GM23338 (cell line): Measurements from ENCODE around the gene MC2R. TPM values are rescaled to one million over a fixed set of nuclear protein-coding genes. Genes with fewer than 3 reads are reported as not detected.

Source experiments
- ATAC-seq: fragments of 200-7000 bp; cut with Tn5 transposase; 3 replicates; pipeline ENCODE4 v1.9.1; 2020
- DNase-seq: peaks from one replicate; pipeline ENCODE4 v3.0.0-alpha.2; 2015; ENCODE audit warnings: low spot score
- H2AFZ ChIP-seq: fragments of 200-600 bp; sonication (generic); 2 replicates; pipeline ENCODE4 v1.8.0; 2016; ENCODE audit warnings: antibody characterized with exemption, mild to moderate bottlenecking, moderate library complexity
- H3F3A ChIP-seq: fragments of 200-600 bp; sonication (generic); replicated peaks from 2 replicates; pipeline ENCODE4 v1.8.0; 2017; ENCODE audit warnings: antibody characterized with exemption, mixed run types, low read depth
- H3K27ac ChIP-seq: fragments of 200-600 bp; sonication (generic); 2 replicates; pipeline ENCODE4 v1.6.1; 2016; ENCODE audit warnings: low read depth
- H3K27me3 ChIP-seq: fragments of 200-600 bp; sonication (generic); 2 replicates; pipeline ENCODE4 v1.8.0; 2016; ENCODE audit warnings: mild to moderate bottlenecking, mixed run types, moderate library complexity; ENCODE audit not compliant: insufficient read depth
- H3K36me3 ChIP-seq: fragments of 200-600 bp; sonication (generic); 2 replicates; pipeline ENCODE4 v1.8.0; 2016; ENCODE audit warnings: mild to moderate bottlenecking; ENCODE audit not compliant: insufficient read depth
- H3K4me1 ChIP-seq: fragments of 200-600 bp; sonication (generic); 2 replicates; pipeline ENCODE4 v1.8.0; 2016; ENCODE audit warnings: mild to moderate bottlenecking, moderate library complexity; ENCODE audit not compliant: insufficient read depth
- H3K4me2 ChIP-seq: fragments of 200-600 bp; sonication (generic); 2 replicates; pipeline ENCODE4 v1.7.1; 2017; ENCODE audit warnings: mixed run types
- H3K4me3 ChIP-seq: fragments of 200-600 bp; sonication (generic); 2 replicates; pipeline ENCODE4 v1.6.1; 2016; ENCODE audit warnings: mixed run types
- H3K79me2 ChIP-seq: fragments of 200-600 bp; sonication (generic); replicated peaks from 2 replicates; pipeline ENCODE4 v1.8.0; 2017; ENCODE audit warnings: mild to moderate bottlenecking; ENCODE audit not compliant: insufficient read depth
- H3K9me2 ChIP-seq: fragments of 200-600 bp; sonication (generic); 2 replicates; pipeline ENCODE4 v1.8.0; 2017; ENCODE audit not compliant: insufficient read depth
- H4K20me1 ChIP-seq: fragments of 200-600 bp; sonication (generic); replicated peaks from 2 replicates; pipeline ENCODE4 v1.8.0; 2017; ENCODE audit warnings: mild to moderate bottlenecking; ENCODE audit not compliant: insufficient read depth
- H3K27ac Mint-ChIP-seq: 2 replicates; pipeline ENCODE4 v1.8.0; 2020; ENCODE audit warnings: inconsistent platforms, mild to moderate bottlenecking, moderate library complexity, mixed read lengths
- H3K27me3 Mint-ChIP-seq: 3 replicates; pipeline ENCODE4 v1.8.0; 2022; ENCODE audit warnings: low read depth, mild to moderate bottlenecking, moderate library complexity, mixed read lengths, inconsistent platforms; ENCODE audit not compliant: insufficient read depth, poor library complexity
- H3K36me3 Mint-ChIP-seq: 3 replicates; pipeline ENCODE4 v1.8.0; 2021; ENCODE audit warnings: low read depth, mild to moderate bottlenecking, inconsistent platforms, moderate library complexity, mixed read lengths
- H3K4me1 Mint-ChIP-seq: 3 replicates; pipeline ENCODE4 v1.8.0; 2020; ENCODE audit warnings: mild to moderate bottlenecking, inconsistent platforms, mixed read lengths
- H3K4me3 Mint-ChIP-seq: 3 replicates; pipeline ENCODE4 v1.8.0; 2021; ENCODE audit warnings: moderate library complexity, mild to moderate bottlenecking, inconsistent platforms, mixed read lengths
- H3K9me3 Mint-ChIP-seq: 3 replicates; pipeline ENCODE4 v1.8.0; 2020; ENCODE audit warnings: moderate library complexity, mild to moderate bottlenecking, inconsistent platforms, mixed read lengths
- CREB1 ChIP-seq: fragments of 250-450 bp; sonication (Bioruptor Pico); IDR thresholded peaks from 2 replicates; pipeline ENCODE4 v1.5.0; 2020; ENCODE audit warnings: low read depth, mild to moderate bottlenecking, moderate library complexity
- EZH2 ChIP-seq: fragments of 200-600 bp; sonication (generic); IDR thresholded peaks from one replicate; pipeline ENCODE4 v1.8.0; 2017; ENCODE audit warnings: antibody characterized with exemption, mild to moderate bottlenecking, low read depth; ENCODE audit not compliant: unreplicated experiment
- EZH2phosphoT487 ChIP-seq: fragments of 200-600 bp; sonication (generic); IDR thresholded peaks from one replicate; pipeline ENCODE4 v1.8.1; 2018; ENCODE audit warnings: antibody characterized with exemption; ENCODE audit not compliant: unreplicated experiment
- JUNB ChIP-seq: IDR thresholded peaks from one replicate; pipeline ENCODE4 v1.6.1; 2016; ENCODE audit warnings: antibody characterized with exemption; ENCODE audit not compliant: unreplicated experiment
- NANOG ChIP-seq: IDR thresholded peaks from 2 replicates; pipeline ENCODE4 v1.6.1; 2016; ENCODE audit warnings: antibody characterized with exemption, borderline replicate concordance
- POLR2AphosphoS5 ChIP-seq: IDR thresholded peaks from 2 replicates; pipeline ENCODE4 v1.6.1; 2016; ENCODE audit warnings: antibody characterized with exemption, low read depth
- STAT1 ChIP-seq: IDR thresholded peaks from one replicate; pipeline ENCODE4 v1.6.1; 2016; ENCODE audit warnings: antibody characterized with exemption; ENCODE audit not compliant: unreplicated experiment
- ZNF114 ChIP-seq: fragments of 250-450 bp; sonication (Bioruptor Pico); IDR thresholded peaks from 2 replicates; pipeline ENCODE4 v1.5.0; 2020; ENCODE audit warnings: mild to moderate bottlenecking, moderate library complexity
- ZNF331 ChIP-seq: fragments of 250-450 bp; sonication (Bioruptor Pico); IDR thresholded peaks from 2 replicates; pipeline ENCODE4 v1.5.0; 2020; ENCODE audit warnings: low read depth, mild to moderate bottlenecking, moderate library complexity
- polyA plus RNA-seq: library from polyadenylated mRNA; unstranded; fragments of >200 nt; fragmentation: Nextera tagmentation; extraction: Ambion mirVana; gene quantifications from 2 replicates; pipeline ENCODE4 v1.2.1, GENCODE V29; 2016
- total RNA-seq: library from RNA; depleted of rRNA; stranded (reverse); fragments of >200 nt; shearing (Covaris generic); gene quantifications from 2 replicates; pipeline ENCODE4 v1.2.3, GENCODE V29; 2014
- TF ChIP-seq, protein P1 (sequence below): fragments of 250-450 bp; sonication (Bioruptor Pico); IDR thresholded peaks from 2 replicates; pipeline ENCODE4 v1.5.0; 2020; ENCODE audit warnings: mild to moderate bottlenecking, moderate library complexity
- TF ChIP-seq, protein P2 (sequence below): IDR thresholded peaks from 2 replicates; pipeline ENCODE4 v1.6.1; 2016; ENCODE audit warnings: antibody characterized with exemption
- TF ChIP-seq, protein P3 (sequence below): IDR thresholded peaks from one replicate; pipeline ENCODE4 v1.6.1; 2018; ENCODE audit warnings: antibody characterized with exemption; ENCODE audit not compliant: unreplicated experiment
- TF ChIP-seq, protein P4 (sequence below), 2 experiments: fragments of 200-600 bp in 1 of 2; sonication (generic) in 1 of 2; conservative IDR thresholded peaks; 2 replicates each; pipeline versions ENCODE4 v1.5.1 to v1.6.1; 2016 to 2017; ENCODE audit warnings: antibody characterized with exemption in 2 of 2, low read depth in 2 of 2, mild to moderate bottlenecking in 2 of 2, moderate library complexity in 1 of 2

Gene MC2R
- total and polyA plus RNA-seq, 2 experiments from 2014 or later: not detected

DNA sequence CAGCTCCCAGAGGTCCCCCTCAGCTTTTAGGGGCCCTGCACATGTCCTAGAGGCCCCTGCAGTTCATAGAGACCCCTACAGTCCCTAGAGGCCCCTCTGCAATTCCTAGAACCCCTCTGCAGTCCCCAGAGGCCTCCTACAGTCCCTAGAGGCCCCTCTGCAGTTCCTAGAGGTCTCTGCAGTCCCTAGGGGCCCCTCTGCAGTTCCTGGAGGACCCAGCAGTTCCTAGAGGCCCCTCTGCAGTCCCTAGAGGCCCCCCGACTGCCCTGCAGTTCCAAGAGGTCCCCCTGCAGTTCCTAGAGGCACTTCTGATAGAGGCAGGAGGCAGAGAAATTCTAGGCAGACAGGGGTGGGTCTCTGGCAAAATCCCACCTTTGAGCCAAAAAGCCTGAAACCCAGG, 35.4 kb downstream of the MC2R start (continued):
- TF ChIP-seq, protein P1, sequence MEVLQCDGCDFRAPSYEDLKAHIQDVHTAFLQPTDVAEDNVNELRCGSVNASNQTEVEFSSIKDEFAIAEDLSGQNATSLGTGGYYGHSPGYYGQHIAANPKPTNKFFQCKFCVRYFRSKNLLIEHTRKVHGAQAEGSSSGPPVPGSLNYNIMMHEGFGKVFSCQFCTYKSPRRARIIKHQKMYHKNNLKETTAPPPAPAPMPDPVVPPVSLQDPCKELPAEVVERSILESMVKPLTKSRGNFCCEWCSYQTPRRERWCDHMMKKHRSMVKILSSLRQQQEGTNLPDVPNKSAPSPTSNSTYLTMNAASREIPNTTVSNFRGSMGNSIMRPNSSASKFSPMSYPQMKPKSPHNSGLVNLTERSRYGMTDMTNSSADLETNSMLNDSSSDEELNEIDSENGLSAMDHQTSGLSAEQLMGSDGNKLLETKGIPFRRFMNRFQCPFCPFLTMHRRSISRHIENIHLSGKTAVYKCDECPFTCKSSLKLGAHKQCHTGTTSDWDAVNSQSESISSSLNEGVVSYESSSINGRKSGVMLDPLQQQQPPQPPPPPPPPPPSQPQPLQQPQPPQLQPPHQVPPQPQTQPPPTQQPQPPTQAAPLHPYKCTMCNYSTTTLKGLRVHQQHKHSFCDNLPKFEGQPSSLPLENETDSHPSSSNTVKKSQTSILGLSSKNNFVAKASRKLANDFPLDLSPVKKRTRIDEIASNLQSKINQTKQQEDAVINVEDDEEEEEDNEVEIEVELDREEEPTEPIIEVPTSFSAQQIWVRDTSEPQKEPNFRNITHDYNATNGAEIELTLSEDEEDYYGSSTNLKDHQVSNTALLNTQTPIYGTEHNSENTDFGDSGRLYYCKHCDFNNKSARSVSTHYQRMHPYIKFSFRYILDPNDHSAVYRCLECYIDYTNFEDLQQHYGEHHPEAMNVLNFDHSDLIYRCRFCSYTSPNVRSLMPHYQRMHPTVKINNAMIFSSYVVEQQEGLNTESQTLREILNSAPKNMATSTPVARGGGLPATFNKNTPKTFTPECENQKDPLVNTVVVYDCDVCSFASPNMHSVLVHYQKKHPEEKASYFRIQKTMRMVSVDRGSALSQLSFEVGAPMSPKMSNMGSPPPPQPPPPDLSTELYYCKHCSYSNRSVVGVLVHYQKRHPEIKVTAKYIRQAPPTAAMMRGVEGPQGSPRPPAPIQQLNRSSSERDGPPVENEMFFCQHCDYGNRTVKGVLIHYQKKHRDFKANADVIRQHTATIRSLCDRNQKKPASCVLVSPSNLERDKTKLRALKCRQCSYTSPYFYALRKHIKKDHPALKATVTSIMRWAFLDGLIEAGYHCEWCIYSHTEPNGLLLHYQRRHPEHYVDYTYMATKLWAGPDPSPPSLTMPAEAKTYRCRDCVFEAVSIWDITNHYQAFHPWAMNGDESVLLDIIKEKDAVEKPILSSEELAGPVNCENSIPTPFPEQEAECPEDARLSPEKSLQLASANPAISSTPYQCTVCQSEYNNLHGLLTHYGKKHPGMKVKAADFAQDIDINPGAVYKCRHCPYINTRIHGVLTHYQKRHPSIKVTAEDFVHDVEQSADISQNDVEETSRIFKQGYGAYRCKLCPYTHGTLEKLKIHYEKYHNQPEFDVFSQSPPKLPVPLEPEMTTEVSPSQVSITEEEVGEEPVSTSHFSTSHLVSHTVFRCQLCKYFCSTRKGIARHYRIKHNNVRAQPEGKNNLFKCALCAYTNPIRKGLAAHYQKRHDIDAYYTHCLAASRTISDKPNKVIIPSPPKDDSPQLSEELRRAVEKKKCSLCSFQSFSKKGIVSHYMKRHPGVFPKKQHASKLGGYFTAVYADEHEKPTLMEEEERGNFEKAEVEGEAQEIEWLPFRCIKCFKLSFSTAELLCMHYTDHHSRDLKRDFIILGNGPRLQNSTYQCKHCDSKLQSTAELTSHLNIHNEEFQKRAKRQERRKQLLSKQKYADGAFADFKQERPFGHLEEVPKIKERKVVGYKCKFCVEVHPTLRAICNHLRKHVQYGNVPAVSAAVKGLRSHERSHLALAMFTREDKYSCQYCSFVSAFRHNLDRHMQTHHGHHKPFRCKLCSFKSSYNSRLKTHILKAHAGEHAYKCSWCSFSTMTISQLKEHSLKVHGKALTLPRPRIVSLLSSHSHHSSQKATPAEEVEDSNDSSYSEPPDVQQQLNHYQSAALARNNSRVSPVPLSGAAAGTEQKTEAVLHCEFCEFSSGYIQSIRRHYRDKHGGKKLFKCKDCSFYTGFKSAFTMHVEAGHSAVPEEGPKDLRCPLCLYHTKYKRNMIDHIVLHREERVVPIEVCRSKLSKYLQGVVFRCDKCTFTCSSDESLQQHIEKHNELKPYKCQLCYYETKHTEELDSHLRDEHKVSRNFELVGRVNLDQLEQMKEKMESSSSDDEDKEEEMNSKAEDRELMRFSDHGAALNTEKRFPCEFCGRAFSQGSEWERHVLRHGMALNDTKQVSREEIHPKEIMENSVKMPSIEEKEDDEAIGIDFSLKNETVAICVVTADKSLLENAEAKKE (CRISPR knock-in tag): no peak

DNA sequence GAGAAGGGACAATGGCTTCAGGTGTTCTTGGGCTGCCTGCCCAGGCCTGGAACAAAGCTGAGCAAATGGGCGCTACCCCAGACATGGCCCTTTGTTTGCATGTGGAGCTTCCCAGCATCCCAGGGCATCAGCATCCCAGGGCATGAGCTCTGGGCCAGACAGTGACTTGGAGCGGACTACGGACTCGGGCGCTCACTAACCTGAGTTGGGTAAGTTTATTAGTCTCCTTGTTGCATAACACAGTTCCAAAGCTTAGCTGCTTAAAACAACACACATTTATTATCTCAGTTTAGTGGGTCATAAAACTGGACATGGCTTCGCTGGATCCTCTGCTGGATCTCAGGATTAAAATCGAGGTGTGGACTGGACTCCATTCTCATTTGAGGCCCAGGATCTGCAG, 35.8 kb downstream of the MC2R start:
- H3K36me3 Mint-ChIP-seq: no peaks in the 10 kb centered on the region
- peaks cover 7% of the 10 kb centered on the region for H3K27me3 Mint-ChIP-seq
- TF ChIP-seq, protein P2, sequence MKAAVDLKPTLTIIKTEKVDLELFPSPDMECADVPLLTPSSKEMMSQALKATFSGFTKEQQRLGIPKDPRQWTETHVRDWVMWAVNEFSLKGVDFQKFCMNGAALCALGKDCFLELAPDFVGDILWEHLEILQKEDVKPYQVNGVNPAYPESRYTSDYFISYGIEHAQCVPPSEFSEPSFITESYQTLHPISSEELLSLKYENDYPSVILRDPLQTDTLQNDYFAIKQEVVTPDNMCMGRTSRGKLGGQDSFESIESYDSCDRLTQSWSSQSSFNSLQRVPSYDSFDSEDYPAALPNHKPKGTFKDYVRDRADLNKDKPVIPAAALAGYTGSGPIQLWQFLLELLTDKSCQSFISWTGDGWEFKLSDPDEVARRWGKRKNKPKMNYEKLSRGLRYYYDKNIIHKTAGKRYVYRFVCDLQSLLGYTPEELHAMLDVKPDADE: no peak
- TF ChIP-seq EZH2 (no peak), ZNF331 (no peak), STAT1 (no peak), ZNF114 (no peak), POLR2AphosphoS5 (no peak), EZH2phosphoT487 (no peak), NANOG (no peak), JUNB (no peak), CREB1 (CRISPR knock-in tag) (no peak)
- TF ChIP-seq, protein P3, sequence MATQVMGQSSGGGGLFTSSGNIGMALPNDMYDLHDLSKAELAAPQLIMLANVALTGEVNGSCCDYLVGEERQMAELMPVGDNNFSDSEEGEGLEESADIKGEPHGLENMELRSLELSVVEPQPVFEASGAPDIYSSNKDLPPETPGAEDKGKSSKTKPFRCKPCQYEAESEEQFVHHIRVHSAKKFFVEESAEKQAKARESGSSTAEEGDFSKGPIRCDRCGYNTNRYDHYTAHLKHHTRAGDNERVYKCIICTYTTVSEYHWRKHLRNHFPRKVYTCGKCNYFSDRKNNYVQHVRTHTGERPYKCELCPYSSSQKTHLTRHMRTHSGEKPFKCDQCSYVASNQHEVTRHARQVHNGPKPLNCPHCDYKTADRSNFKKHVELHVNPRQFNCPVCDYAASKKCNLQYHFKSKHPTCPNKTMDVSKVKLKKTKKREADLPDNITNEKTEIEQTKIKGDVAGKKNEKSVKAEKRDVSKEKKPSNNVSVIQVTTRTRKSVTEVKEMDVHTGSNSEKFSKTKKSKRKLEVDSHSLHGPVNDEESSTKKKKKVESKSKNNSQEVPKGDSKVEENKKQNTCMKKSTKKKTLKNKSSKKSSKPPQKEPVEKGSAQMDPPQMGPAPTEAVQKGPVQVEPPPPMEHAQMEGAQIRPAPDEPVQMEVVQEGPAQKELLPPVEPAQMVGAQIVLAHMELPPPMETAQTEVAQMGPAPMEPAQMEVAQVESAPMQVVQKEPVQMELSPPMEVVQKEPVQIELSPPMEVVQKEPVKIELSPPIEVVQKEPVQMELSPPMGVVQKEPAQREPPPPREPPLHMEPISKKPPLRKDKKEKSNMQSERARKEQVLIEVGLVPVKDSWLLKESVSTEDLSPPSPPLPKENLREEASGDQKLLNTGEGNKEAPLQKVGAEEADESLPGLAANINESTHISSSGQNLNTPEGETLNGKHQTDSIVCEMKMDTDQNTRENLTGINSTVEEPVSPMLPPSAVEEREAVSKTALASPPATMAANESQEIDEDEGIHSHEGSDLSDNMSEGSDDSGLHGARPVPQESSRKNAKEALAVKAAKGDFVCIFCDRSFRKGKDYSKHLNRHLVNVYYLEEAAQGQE: no peak
- TF ChIP-seq, protein P4, sequence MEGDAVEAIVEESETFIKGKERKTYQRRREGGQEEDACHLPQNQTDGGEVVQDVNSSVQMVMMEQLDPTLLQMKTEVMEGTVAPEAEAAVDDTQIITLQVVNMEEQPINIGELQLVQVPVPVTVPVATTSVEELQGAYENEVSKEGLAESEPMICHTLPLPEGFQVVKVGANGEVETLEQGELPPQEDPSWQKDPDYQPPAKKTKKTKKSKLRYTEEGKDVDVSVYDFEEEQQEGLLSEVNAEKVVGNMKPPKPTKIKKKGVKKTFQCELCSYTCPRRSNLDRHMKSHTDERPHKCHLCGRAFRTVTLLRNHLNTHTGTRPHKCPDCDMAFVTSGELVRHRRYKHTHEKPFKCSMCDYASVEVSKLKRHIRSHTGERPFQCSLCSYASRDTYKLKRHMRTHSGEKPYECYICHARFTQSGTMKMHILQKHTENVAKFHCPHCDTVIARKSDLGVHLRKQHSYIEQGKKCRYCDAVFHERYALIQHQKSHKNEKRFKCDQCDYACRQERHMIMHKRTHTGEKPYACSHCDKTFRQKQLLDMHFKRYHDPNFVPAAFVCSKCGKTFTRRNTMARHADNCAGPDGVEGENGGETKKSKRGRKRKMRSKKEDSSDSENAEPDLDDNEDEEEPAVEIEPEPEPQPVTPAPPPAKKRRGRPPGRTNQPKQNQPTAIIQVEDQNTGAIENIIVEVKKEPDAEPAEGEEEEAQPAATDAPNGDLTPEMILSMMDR (conservative IDR thresholded peaks at IDR 0.05; ENCODE audit: low read depth in 2 of 2): no peak

More for the DNA sequence above, 35.8 kb downstream of the MC2R start:
- Histone ChIP-seq H2AFZ (peak overlapping the region; percentile 32; the same call in 1 of the 2 replicates), H3K9me2 (no peaks in the 10 kb centered on the region), H3K4me2 (no peak overlapping the region), H3F3A (no peaks in the 10 kb centered on the region), H3K27ac (no peak overlapping the region), H3K4me1 (peaks cover 3% of the 10 kb centered on the region; the same call in 1 of the 2 replicates), H3K4me3 (no peak overlapping the region), H3K27me3 (no peaks in the 10 kb centered on the region), H4K20me1 (no peaks in the 10 kb centered on the region; the same call in 1 of the 2 replicates), H3K79me2 (no peaks in the 10 kb centered on the region), H3K36me3 (no peaks in the 10 kb centered on the region)
- no peak overlapping the region for H3K4me3 Mint-ChIP-seq
- no peak for ATAC-seq
- no peak overlapping the region for H3K27ac Mint-ChIP-seq
- no peak for DNase-seq
- no peaks in the 10 kb centered on the region for H3K9me3 Mint-ChIP-seq
- H3K4me1 Mint-ChIP-seq: peaks cover 6% of the 10 kb centered on the region; the same call in 2 of the 3 replicates
